Measurements from ENCODE around the gene ELSPBP1. TPM values are rescaled to one million over a fixed set of nuclear protein-coding genes. Genes with fewer than 3 reads are reported as not detected.

The ELSPBP1 gene
- total RNA-seq, 3 donors from 2014 or later, result not detected

- intact Hi-C loops (cut with DNase I; ENCODE audit: low total_unique reads), result no loop called here
- H3K4me1 ChIP-seq, result no peaks in the 10 kb centered on the region
- peaks cover 0 to 20% of the 10 kb centered on the region in 2 donors for H3K27me3 ChIP-seq
- no peak for TF ChIP-seq POLR2A (IDR thresholded peaks at IDR 0.05)
- TF ChIP-seq CTCF (IDR thresholded peaks at IDR 0.05), result no peak
- no peak for TF ChIP-seq POLR2AphosphoS5 (IDR thresholded peaks at IDR 0.05)
- H3K4me3 ChIP-seq, result no peak overlapping the region
- no peak for DNase-seq (ENCODE audit: low spot score in 2 of 2)
- peaks cover 0 to under 1% of the 10 kb centered on the region in 2 donors for H3K9me3 ChIP-seq
- H3K36me3 ChIP-seq, result no peaks in the 10 kb centered on the region
- H3K27ac ChIP-seq, result no peak overlapping the region
Measured at GRCh38 chr19:48041877-48042580, 47.6 kb downstream of the ELSPBP1 start.

- intact Hi-C loops (cut with DNase I; ENCODE audit: low total_unique reads), result no loop called here
- Histone ChIP-seq H3K36me3 (no peaks in the 10 kb centered on the region), H3K27ac (no peak within 1 kb of the TSS), H3K9me3 (no peaks in the 10 kb centered on the region), H3K4me3 (no peak within 1 kb of the TSS), H3K27me3 (peaks cover 0 to 20% of the 10 kb centered on the region in 2 donors), H3K4me1 (no peaks in the 10 kb centered on the region)
- DNase-seq (ENCODE audit: low spot score in 2 of 2), result no peak
- TF ChIP-seq POLR2A (IDR thresholded peaks at IDR 0.05) (no peak), POLR2AphosphoS5 (IDR thresholded peaks at IDR 0.05) (no peak), CTCF (IDR thresholded peaks at IDR 0.05) (no peak)
Measured at GRCh38 chr19:48043675-48044258, 49.3 kb downstream of the ELSPBP1 start, which contains the start of gene CABP5. Gene CABP5, minus strand, starts transcription at chr19:48044079. Its CDS starts 157 bp downstream, at chr19:48043922.

- Histone ChIP-seq H3K27ac (no peak overlapping the region), H3K9me3 (no peaks in the 10 kb centered on the region), H3K27me3 (peaks cover 0 to 20% of the 10 kb centered on the region in 2 donors), H3K4me1 (no peaks in the 10 kb centered on the region), H3K4me3 (no peak overlapping the region), H3K36me3 (no peaks in the 10 kb centered on the region)
- DNase-seq (ENCODE audit: low spot score in 2 of 2), result no peak
- intact Hi-C loops (cut with DNase I; ENCODE audit: low total_unique reads), result no loop called here
- TF ChIP-seq CTCF (IDR thresholded peaks at IDR 0.05) (no peak), POLR2A (IDR thresholded peaks at IDR 0.05) (no peak), POLR2AphosphoS5 (IDR thresholded peaks at IDR 0.05) (no peak)
Measured at GRCh38 chr19:48044561-48044960, 50.1 kb downstream of the ELSPBP1 start.

GRCh38 chr19:48051335-48052033 lies 57.1 kb downstream of the ELSPBP1 start:
- Histone ChIP-seq H3K9me3 (no peaks in the 10 kb centered on the region), H3K36me3 (no peaks in the 10 kb centered on the region), H3K27me3 (no peaks in the 10 kb centered on the region), H3K27ac (no peak overlapping the region), H3K4me1 (no peaks in the 10 kb centered on the region), H3K4me3 (no peak overlapping the region)
- intact Hi-C loops (cut with DNase I; ENCODE audit: low total_unique reads), result no loop called here
- DNase-seq (ENCODE audit: low spot score in 2 of 2), result no peak
- TF ChIP-seq POLR2AphosphoS5 (IDR thresholded peaks at IDR 0.05) (no peak), POLR2A (IDR thresholded peaks at IDR 0.05) (no peak), CTCF (IDR thresholded peaks at IDR 0.05) (no peak)

GRCh38 chr19:48053076-48053475 lies 58.6 kb downstream of the ELSPBP1 start:
- Histone ChIP-seq H3K4me3 (no peak overlapping the region), H3K27ac (no peak overlapping the region), H3K4me1 (no peaks in the 10 kb centered on the region), H3K27me3 (no peaks in the 10 kb centered on the region), H3K36me3 (no peaks in the 10 kb centered on the region), H3K9me3 (no peaks in the 10 kb centered on the region)
- intact Hi-C loops (cut with DNase I; ENCODE audit: low total_unique reads), result no loop called here
- TF ChIP-seq POLR2AphosphoS5 (IDR thresholded peaks at IDR 0.05) (no peak), CTCF (IDR thresholded peaks at IDR 0.05) (no peak), POLR2A (IDR thresholded peaks at IDR 0.05) (no peak)
- DNase-seq (ENCODE audit: low spot score in 2 of 2), result no peak
